ENCODE measurements around the gene EDIL3. TPM values are rescaled to one million over a fixed set of nuclear protein-coding genes. Genes with fewer than 3 reads are reported as not detected.

Gene EDIL3
- total RNA-seq, 1 experiment from 2014 or later: not detected

DNA sequence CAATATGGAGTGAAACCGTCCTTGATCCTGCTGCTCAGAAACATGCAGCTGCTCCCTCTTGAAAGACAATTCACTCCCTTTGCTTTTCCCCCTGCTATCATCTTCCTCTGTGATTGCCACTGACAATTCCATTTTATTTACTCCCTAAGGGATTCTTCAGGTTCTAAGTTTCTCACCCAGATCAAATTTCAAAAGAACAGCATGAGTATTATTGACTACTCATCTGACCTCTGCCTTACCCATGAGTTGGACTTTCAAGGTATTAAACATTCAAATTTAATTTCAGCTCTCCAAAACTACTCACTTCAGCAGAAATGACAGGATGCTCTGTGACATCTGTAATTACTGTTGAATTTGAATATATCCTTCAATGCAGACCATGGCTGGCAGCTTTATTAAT is 427.5 kb downstream of the EDIL3 start:
- Mint-ChIP-seq H3K9me3 (ENCODE audit: unreplicated experiment) (no peaks in the 10 kb centered on the region), H3K4me1 (ENCODE audit: low read depth, unreplicated experiment) (no peaks in the 10 kb centered on the region), H3K36me3 (ENCODE audit: insufficient read depth, unreplicated experiment) (no peaks in the 10 kb centered on the region), H3K27ac (ENCODE audit: unreplicated experiment) (no peak overlapping the region), H3K27me3 (ENCODE audit: insufficient read depth, unreplicated experiment) (peaks cover 6% of the 10 kb centered on the region), H3K4me3 (ENCODE audit: unreplicated experiment) (no peak overlapping the region)
- Histone ChIP-seq H3K4me1 (no peaks in the 10 kb centered on the region), H3K9me3 (no peaks in the 10 kb centered on the region), H3K4me3 (ENCODE audit: low read depth, low read length) (no peak overlapping the region), H3K27me3 (replicated peaks; ENCODE audit: control insufficient read depth, insufficient read depth, low read length) (no peaks in the 10 kb centered on the region), H3K36me3 (ENCODE audit: control insufficient read depth, insufficient read depth, low read length) (no peaks in the 10 kb centered on the region)
- intact Hi-C loops (cut with micrococcal nuclease; ENCODE audit: unreplicated experiment): no loop called here
- POLR2A ChIA-PET: no interaction called here
- no TSS peak for BruUV-seq (replicated peaks)
- TF ChIP-seq, protein P1, sequence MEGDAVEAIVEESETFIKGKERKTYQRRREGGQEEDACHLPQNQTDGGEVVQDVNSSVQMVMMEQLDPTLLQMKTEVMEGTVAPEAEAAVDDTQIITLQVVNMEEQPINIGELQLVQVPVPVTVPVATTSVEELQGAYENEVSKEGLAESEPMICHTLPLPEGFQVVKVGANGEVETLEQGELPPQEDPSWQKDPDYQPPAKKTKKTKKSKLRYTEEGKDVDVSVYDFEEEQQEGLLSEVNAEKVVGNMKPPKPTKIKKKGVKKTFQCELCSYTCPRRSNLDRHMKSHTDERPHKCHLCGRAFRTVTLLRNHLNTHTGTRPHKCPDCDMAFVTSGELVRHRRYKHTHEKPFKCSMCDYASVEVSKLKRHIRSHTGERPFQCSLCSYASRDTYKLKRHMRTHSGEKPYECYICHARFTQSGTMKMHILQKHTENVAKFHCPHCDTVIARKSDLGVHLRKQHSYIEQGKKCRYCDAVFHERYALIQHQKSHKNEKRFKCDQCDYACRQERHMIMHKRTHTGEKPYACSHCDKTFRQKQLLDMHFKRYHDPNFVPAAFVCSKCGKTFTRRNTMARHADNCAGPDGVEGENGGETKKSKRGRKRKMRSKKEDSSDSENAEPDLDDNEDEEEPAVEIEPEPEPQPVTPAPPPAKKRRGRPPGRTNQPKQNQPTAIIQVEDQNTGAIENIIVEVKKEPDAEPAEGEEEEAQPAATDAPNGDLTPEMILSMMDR (IDR thresholded peaks at IDR 0.05; ENCODE audit: insufficient read depth in 1 of 2, low read depth in 1 of 2, low read length in 1 of 2, severe bottlenecking in 1 of 2, unreplicated experiment in 1 of 2): no peak
- CTCF ChIA-PET: no interaction called here
- DNase-seq: no peak

DNA sequence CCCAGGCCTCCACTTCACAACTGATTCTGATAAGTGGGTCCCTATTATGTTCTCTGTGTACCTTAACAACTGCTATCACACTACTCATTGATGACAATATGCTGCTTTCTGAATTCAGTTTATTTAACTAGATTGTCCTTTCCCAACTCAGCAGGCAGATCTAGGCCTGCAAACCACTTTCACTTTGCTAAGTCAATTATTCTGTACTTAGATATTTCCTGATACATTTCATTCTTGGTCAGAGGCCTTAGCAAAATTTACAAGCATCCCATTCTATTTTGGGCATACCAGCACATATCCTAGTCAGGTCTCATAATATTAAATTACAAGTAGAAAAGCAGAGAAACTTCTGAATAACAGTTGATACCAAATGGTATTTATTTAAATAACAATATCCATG is 428.3 kb downstream of the EDIL3 start:
- no peak overlapping the region for H3K4me3 ChIP-seq (ENCODE audit: low read depth, low read length)
- no peaks in the 10 kb centered on the region for H3K27me3 ChIP-seq (replicated peaks; ENCODE audit: control insufficient read depth, insufficient read depth, low read length)
- no peak overlapping the region for H3K27ac Mint-ChIP-seq (ENCODE audit: unreplicated experiment)
- TF ChIP-seq, protein P1 (IDR thresholded peaks at IDR 0.05; ENCODE audit: insufficient read depth in 1 of 2, low read depth in 1 of 2, low read length in 1 of 2, severe bottlenecking in 1 of 2, unreplicated experiment in 1 of 2): no peak
- no peaks in the 10 kb centered on the region for H3K36me3 ChIP-seq (ENCODE audit: control insufficient read depth, insufficient read depth, low read length)
- intact Hi-C loops (cut with micrococcal nuclease; ENCODE audit: unreplicated experiment): no loop called here
- no peaks in the 10 kb centered on the region for H3K4me1 ChIP-seq
- POLR2A ChIA-PET: no interaction called here
- no peak for DNase-seq
- BruUV-seq (replicated peaks): no TSS peak
- H3K9me3 ChIP-seq: no peaks in the 10 kb centered on the region
- CTCF ChIA-PET: no interaction called here
- no peaks in the 10 kb centered on the region for H3K9me3 Mint-ChIP-seq (ENCODE audit: unreplicated experiment)
- no peaks in the 10 kb centered on the region for H3K36me3 Mint-ChIP-seq (ENCODE audit: insufficient read depth, unreplicated experiment)
- no peaks in the 10 kb centered on the region for H3K4me1 Mint-ChIP-seq (ENCODE audit: low read depth, unreplicated experiment)
- no peak overlapping the region for H3K4me3 Mint-ChIP-seq (ENCODE audit: unreplicated experiment)
- peaks cover 6% of the 10 kb centered on the region for H3K27me3 Mint-ChIP-seq (ENCODE audit: insufficient read depth, unreplicated experiment)

DNA sequence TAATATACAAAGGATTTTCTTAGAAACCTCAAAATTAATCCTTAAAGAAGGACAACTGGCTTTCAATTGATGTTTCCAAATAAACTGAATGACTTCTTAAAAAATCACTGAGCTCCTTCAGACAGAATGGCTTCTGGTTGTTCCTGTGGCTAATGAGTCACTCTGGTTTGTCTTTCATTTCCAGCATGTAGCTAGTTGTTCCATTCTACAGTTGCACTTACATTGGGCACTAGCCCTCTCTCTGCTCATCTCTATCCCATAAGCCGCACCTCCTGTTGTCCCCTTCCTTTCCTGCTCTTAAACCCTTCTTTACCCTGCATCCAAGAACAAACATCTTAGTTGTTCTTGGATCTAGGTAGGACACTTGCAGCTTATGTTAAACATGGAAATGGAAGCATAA is 428.8 kb downstream of the EDIL3 start:
- H3K4me3 Mint-ChIP-seq (ENCODE audit: unreplicated experiment): no peak overlapping the region
- TF ChIP-seq, protein P1 (IDR thresholded peaks at IDR 0.05; ENCODE audit: insufficient read depth in 1 of 2, low read depth in 1 of 2, low read length in 1 of 2, severe bottlenecking in 1 of 2, unreplicated experiment in 1 of 2): no peak
- H3K9me3 ChIP-seq: no peaks in the 10 kb centered on the region
- CTCF ChIA-PET: no interaction called here
- no TSS peak for BruUV-seq (replicated peaks)
- POLR2A ChIA-PET: no interaction called here
- H3K4me1 Mint-ChIP-seq (ENCODE audit: low read depth, unreplicated experiment): no peaks in the 10 kb centered on the region
- no peak for DNase-seq
- no peaks in the 10 kb centered on the region for H3K27me3 ChIP-seq (replicated peaks; ENCODE audit: control insufficient read depth, insufficient read depth, low read length)
- intact Hi-C loops (cut with micrococcal nuclease; ENCODE audit: unreplicated experiment): no loop called here
- H3K4me3 ChIP-seq (ENCODE audit: low read depth, low read length): no peak overlapping the region
- peaks cover 6% of the 10 kb centered on the region for H3K27me3 Mint-ChIP-seq (ENCODE audit: insufficient read depth, unreplicated experiment)
- H3K9me3 Mint-ChIP-seq (ENCODE audit: unreplicated experiment): no peaks in the 10 kb centered on the region
- no peak overlapping the region for H3K27ac Mint-ChIP-seq (ENCODE audit: unreplicated experiment)
- H3K36me3 ChIP-seq (ENCODE audit: control insufficient read depth, insufficient read depth, low read length): no peaks in the 10 kb centered on the region
- H3K4me1 ChIP-seq: no peaks in the 10 kb centered on the region
- H3K36me3 Mint-ChIP-seq (ENCODE audit: insufficient read depth, unreplicated experiment): no peaks in the 10 kb centered on the region
